Keratinocyte (primary cell): Measurements from ENCODE around the gene CLK3. TPM values are rescaled to one million over a fixed set of nuclear protein-coding genes. Genes with fewer than 3 reads are reported as not detected.
A peak's percentile ranks its signal among the peaks of the same experiment; 100 is the strongest.

ENCODE experiments used
- DNase-seq: peaks from one replicate; pipeline ENCODE4 v3.0.0-alpha.2; 2011; ENCODE audit warnings: low read depth, missing footprints, low spot score
- FAIRE-seq: peaks from 2 replicates; lab custom pipeline; 2011; peaks lifted over from hg19 to GRCh38; lab: Jason Lieb, UNC
- H2AFZ ChIP-seq: 2 replicates; pipeline ENCODE4 v1.6.0; 2012; ENCODE audit warnings: low read length, control low read depth, inconsistent platforms; ENCODE audit not compliant: control insufficient read depth
- H3K27ac ChIP-seq: 2 replicates; pipeline ENCODE4 v1.5.1; 2011; ENCODE audit warnings: low read length; ENCODE audit not compliant: control insufficient read depth, insufficient read depth
- H3K27me3 ChIP-seq: 3 replicates; pipeline ENCODE4 v1.6.0; 2011; ENCODE audit warnings: low read length; ENCODE audit not compliant: control insufficient read depth, insufficient read depth; ENCODE audit errors: extremely low read depth
- H3K36me3 ChIP-seq, 2 experiments: 2 replicates in 1 of 2; 3 replicates in 1 of 2; pipeline ENCODE4 v1.5.1; 2011; ENCODE audit warnings: low read length in 2 of 2, mild to moderate bottlenecking in 1 of 2; ENCODE audit not compliant: control insufficient read depth in 2 of 2, insufficient read depth in 2 of 2; ENCODE audit errors: extremely low read depth in 1 of 2
- H3K4me1 ChIP-seq: 3 replicates; pipeline ENCODE4 v1.5.1; 2011; ENCODE audit warnings: low read length; ENCODE audit not compliant: control insufficient read depth, insufficient read depth; ENCODE audit errors: extremely low read depth
- H3K4me2 ChIP-seq: 3 replicates; pipeline ENCODE4 v1.6.0; 2011; ENCODE audit warnings: low read depth, low read length; ENCODE audit not compliant: control insufficient read depth, insufficient read depth; ENCODE audit errors: extremely low read depth
- H3K4me3 ChIP-seq, 3 experiments: fragments of 200-600 bp in 1 of 3; sonication (generic) in 1 of 3; 2 replicates in 2 of 3; 3 replicates in 1 of 3; pipeline ENCODE4 v1.5.1; 2011 to 2016; ENCODE audit warnings: low read length in 3 of 3, mild to moderate bottlenecking in 3 of 3, control low read depth in 2 of 3, inconsistent platforms in 1 of 3, low read depth in 1 of 3, mixed read lengths in 1 of 3, mixed run types in 1 of 3, moderate library complexity in 1 of 3; ENCODE audit not compliant: control insufficient read depth in 2 of 3, insufficient read depth in 2 of 3; ENCODE audit errors: extremely low read depth in 1 of 3
- H3K79me2 ChIP-seq: 2 replicates; pipeline ENCODE4 v1.6.0; 2012; ENCODE audit warnings: low read length; ENCODE audit not compliant: control insufficient read depth, insufficient read depth
- H3K9ac ChIP-seq: 3 replicates; pipeline ENCODE4 v1.6.0; 2011; ENCODE audit warnings: low read length; ENCODE audit not compliant: control insufficient read depth, insufficient read depth; ENCODE audit errors: extremely low read depth
- H3K9me1 ChIP-seq: 3 replicates; pipeline ENCODE4 v1.6.0; 2011; ENCODE audit warnings: low read length; ENCODE audit not compliant: control insufficient read depth, insufficient read depth; ENCODE audit errors: extremely low read depth
- H3K9me3 ChIP-seq: 2 replicates; pipeline ENCODE4 v1.5.1; 2012; ENCODE audit warnings: low read depth, low read length; ENCODE audit not compliant: control insufficient read depth
- H4K20me1 ChIP-seq: 3 replicates; pipeline ENCODE4 v1.6.0; 2011; ENCODE audit warnings: low read length; ENCODE audit not compliant: control insufficient read depth, insufficient read depth; ENCODE audit errors: extremely low read depth
- EZH2 ChIP-seq: IDR thresholded peaks from one replicate; pipeline ENCODE4 v1.6.1; 2012; ENCODE audit warnings: inconsistent platforms, mild to moderate bottlenecking, low read length, moderate library complexity
- dilution Hi-C: fragments of 300-500 bp; cut with MboI; formaldehyde crosslinking; loops from one replicate; pipeline ENCODE4 v1.7.0; 2020; ENCODE audit warnings: low sequenced_read_pairs; ENCODE audit not compliant: extremely low pct_ligation_motif_present
- polyA minus RNA-seq, 3 experiments: library from RNA; depleted of rRNA, polyadenylated mRNA; stranded (reverse); fragments of >200 nt; gene quantifications; 1 replicate in 1 of 3; 2 replicates in 1 of 3; 3 replicates in 1 of 3; pipeline ENCODE4 v1.2.3, GENCODE V29; 2011
- polyA plus RNA-seq, 5 experiments: library from polyadenylated mRNA; depleted of rRNA in 3 of 5; stranded (reverse) in 3 of 5; stranded (forward) in 1 of 5; unstranded in 1 of 5; fragments of >200 nt; gene quantifications; 1 replicate in 1 of 5; 2 replicates in 3 of 5; 3 replicates in 1 of 5; pipeline versions ENCODE4 v1.2.1 to v1.2.3, GENCODE V29; 2011 to 2012; ENCODE audit warnings: missing spikeins in 2 of 5, low read depth in 1 of 5, low replicate concordance in 1 of 5
- TF ChIP-seq, protein P1 (sequence below), 3 experiments: IDR thresholded peaks in 1 of 3; conservative IDR thresholded peaks in 1 of 3; optimal IDR thresholded peaks in 1 of 3; 2 replicates in 2 of 3; 3 replicates in 1 of 3; pipeline versions ENCODE3 to v1.5.1; 2011; ENCODE audit warnings: low read length in 3 of 3, mild to moderate bottlenecking in 3 of 3, moderate library complexity in 2 of 3, control low read depth in 1 of 3, inconsistent platforms in 1 of 3; ENCODE audit not compliant: insufficient read depth in 2 of 3; ENCODE audit errors: extremely low read depth in 1 of 3

CLK3 gene
- polyA plus RNA-seq, result 54.8 to 72.6 TPM (median 61.2 TPM) in 3 replicates
- polyA plus RNA-seq (2011; ENCODE audit: low read depth), result 60.4 TPM
- polyA plus RNA-seq (2011; cell fraction: cytosol; rRNA removed), result 36.0 and 49.3 TPM in 2 replicates
- polyA plus RNA-seq (2011; cell fraction: nucleus; rRNA removed), result 122 and 125 TPM in 2 replicates
- polyA plus RNA-seq (2012; ENCODE audit: low replicate concordance), result 56.1 and 59.3 TPM in 2 replicates
- polyA minus RNA-seq, result 78.1 to 258 TPM (median 94.6 TPM) in 3 replicates
- 27.2 TPM for polyA minus RNA-seq (2011; cell fraction: cytosol; rRNA and poly(A)+ RNA removed)
- polyA minus RNA-seq (2011; cell fraction: nucleus; rRNA and poly(A)+ RNA removed), result 61.9 and 68.3 TPM in 2 replicates

DNA sequence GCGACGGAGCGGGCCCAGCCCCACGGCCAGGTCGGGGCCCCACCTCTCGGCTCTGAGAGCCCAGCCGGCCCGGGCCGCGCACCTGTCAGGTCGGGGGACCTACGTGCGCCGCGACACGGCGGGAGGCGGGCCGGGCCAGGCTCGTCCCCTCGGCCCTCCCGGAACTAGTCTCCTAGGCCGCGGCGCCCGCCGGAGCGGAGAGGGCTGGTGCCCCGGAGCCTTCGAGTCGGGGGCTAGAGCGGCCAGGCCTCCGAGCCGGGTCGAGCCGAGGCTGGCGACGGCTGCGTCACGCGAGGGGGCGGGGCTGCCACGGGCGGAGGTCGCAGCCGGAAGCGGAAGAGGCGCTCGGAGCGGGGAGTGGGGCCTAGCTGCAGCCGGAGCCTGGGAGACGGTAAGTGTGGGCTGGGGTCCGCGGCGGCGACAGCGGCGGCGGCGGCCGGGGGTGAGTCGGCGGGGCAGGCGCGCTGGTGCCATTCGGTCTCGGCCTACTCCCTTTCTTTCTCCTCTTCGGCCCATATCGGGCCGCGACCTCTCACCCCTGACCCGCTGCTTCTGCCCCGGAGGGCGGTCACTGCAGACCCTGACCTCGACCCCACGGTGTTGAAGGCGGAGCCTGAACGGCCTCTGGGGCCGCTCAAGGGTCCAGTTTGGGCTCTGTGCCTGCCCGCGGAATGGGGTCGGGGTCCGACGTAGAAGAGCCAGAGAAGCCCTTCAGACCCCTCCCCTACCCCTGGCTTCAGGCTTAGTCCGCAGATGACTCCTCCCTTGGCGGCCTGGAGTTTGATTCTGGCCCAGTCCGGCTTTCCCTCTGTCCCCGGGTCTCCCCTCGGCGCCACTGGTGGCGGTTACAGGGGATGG lies at the start of gene CLK3:
Gene CLK3, plus strand, starts transcription at position 329 of the 858 bp plus-strand sequence. CDS start 3,361 bp downstream, outside the sequence.
- peaks cover 51% of the 10 kb centered on the region for H3K79me2 ChIP-seq
- no peaks in the 10 kb centered on the region for H3K27me3 ChIP-seq
- H3K9me1 ChIP-seq, result no peaks in the 10 kb centered on the region
- H3K4me3 ChIP-seq, result peak within 1 kb of the TSS; percentile 94 to 97 (median 95)
- H3K36me3 ChIP-seq, result peaks cover 17 to 24% of the 10 kb centered on the region in 2 experiments
- H3K4me2 ChIP-seq, result peak within 1 kb of the TSS; percentile 73
- FAIRE-seq, result no peak
- DNase-seq, result peak; percentile 45
- H4K20me1 ChIP-seq, result peaks cover 24% of the 10 kb centered on the region
- H3K4me1 ChIP-seq, result peaks cover 26% of the 10 kb centered on the region
- dilution Hi-C loops, result no loop called here
- H3K9me3 ChIP-seq, result no peaks in the 10 kb centered on the region
- peak within 1 kb of the TSS; percentile 74 for H2AFZ ChIP-seq
- peak within 1 kb of the TSS; percentile 99 for H3K9ac ChIP-seq
- no peak for TF ChIP-seq EZH2
- TF ChIP-seq, protein P1, sequence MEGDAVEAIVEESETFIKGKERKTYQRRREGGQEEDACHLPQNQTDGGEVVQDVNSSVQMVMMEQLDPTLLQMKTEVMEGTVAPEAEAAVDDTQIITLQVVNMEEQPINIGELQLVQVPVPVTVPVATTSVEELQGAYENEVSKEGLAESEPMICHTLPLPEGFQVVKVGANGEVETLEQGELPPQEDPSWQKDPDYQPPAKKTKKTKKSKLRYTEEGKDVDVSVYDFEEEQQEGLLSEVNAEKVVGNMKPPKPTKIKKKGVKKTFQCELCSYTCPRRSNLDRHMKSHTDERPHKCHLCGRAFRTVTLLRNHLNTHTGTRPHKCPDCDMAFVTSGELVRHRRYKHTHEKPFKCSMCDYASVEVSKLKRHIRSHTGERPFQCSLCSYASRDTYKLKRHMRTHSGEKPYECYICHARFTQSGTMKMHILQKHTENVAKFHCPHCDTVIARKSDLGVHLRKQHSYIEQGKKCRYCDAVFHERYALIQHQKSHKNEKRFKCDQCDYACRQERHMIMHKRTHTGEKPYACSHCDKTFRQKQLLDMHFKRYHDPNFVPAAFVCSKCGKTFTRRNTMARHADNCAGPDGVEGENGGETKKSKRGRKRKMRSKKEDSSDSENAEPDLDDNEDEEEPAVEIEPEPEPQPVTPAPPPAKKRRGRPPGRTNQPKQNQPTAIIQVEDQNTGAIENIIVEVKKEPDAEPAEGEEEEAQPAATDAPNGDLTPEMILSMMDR (optimal IDR thresholded peaks at IDR 0.05 in 1 of 3, IDR thresholded peaks at IDR 0.05 in 1 of 3, conservative IDR thresholded peaks at IDR 0.05 in 1 of 3; ENCODE audit: extremely low read depth in 1 of 3, insufficient read depth in 2 of 3, low read length in 3 of 3), result no peak
- H3K27ac ChIP-seq, result peak within 1 kb of the TSS; percentile 95

DNA sequence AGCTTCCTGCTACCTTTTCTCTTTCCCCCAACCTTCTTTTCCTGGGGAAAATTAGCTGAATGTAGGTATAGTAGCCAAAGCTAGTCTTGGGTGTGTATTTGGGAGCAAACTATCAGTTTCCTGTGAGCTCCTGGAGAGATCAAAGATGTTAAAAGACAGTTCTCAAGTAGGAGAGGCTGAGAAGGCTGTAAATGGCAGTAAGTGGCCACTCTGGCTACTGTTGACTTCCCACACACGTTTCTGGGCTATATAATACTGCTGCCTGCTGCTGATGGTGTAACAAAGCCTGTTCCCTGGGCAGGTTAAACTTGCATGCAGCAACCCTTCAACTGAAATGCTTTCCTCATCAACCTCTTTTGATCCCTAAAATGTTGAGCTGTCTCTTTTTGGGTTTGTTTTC lies 47.0 kb upstream of the CLK3 start:
- Histone ChIP-seq H4K20me1 (no peaks in the 10 kb centered on the region), H3K4me2 (no peak overlapping the region), H3K27ac (no peak overlapping the region), H3K79me2 (peaks cover under 1% of the 10 kb centered on the region), H3K9me3 (no peaks in the 10 kb centered on the region), H3K9me1 (no peaks in the 10 kb centered on the region), H3K27me3 (no peaks in the 10 kb centered on the region), H3K36me3 (peaks cover 1 to 10% of the 10 kb centered on the region in 2 experiments), H2AFZ (no peak overlapping the region), H3K4me3 (no peak overlapping the region), H3K4me1 (no peaks in the 10 kb centered on the region), H3K9ac (no peak overlapping the region)
- FAIRE-seq, result no peak
- no peak for DNase-seq
- TF ChIP-seq, protein P1 (optimal IDR thresholded peaks at IDR 0.05 in 1 of 3, IDR thresholded peaks at IDR 0.05 in 1 of 3, conservative IDR thresholded peaks at IDR 0.05 in 1 of 3; ENCODE audit: extremely low read depth in 1 of 3, insufficient read depth in 2 of 3, low read length in 3 of 3), result no peak
- TF ChIP-seq EZH2, result no peak
- dilution Hi-C loops, result no loop called here
